Activated T-helper 9 cell treated with anti-CD3 and anti-CD28 coated beads, Interleukin-2, amount 50 U/mL, for 16 hours (primary cell): Measurements from ENCODE around the gene TAF9.
"Not testable (repeated sequence)": the region's sequence is repeated elsewhere in the genome, so short reads cannot be mapped to it uniquely, and the experiment has no call there.

ENCODE experiments used
- DNase-seq: peaks from one replicate; pipeline ENCODE4 v3.0.0-alpha.2; 2020; ENCODE audit warnings: low read depth

Gene TAF9, protein sequence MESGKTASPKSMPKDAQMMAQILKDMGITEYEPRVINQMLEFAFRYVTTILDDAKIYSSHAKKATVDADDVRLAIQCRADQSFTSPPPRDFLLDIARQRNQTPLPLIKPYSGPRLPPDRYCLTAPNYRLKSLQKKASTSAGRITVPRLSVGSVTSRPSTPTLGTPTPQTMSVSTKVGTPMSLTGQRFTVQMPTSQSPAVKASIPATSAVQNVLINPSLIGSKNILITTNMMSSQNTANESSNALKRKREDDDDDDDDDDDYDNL

DNA sequence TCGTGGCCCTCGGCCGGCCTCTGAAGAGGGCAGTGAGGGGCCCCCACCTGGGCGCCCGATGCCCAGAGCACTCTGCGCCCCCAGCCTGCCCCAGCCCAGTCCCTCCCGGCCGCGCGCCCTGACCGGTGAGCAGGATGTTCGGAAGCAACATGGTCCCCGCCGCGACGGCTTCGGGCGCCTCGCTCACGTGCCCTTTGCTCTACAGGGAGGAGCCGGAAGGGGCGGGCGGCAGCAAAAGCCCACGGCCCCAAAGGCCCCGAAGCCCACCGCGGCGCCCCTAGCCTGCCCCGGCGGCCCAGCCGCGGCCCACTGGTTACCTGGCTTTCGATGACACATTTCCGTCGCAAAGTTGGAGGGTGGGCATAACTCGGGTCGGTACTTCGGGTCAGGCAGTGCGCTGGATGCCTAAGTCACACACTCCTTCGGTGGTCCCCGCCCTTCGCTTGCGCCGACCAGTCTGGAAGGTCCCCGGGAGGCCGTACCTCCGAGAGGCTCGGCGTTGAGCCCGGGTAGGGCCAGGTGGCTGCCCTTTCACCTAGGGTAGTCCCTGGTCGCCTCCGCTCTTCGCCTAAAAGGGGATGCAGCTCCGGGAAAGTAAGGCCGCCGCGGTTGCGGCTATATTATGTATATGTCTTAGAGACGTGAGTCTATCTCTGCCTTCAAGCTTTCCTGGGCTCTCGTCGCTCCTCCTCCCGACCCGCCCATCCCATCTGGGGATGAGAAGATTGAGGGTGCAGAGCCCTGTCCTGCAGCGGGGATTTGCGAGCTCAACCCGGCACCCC is at the start of gene TAF9, which contains the start of the genes AK6 and RAD17:
TAF9 (minus strand) TSS at position 181 of the 782 bp plus-strand sequence. CDS start 3,783 bp downstream, outside the sequence.
AK6 (minus strand) TSS at position 181 of the 782 bp plus-strand sequence; CDS start at position 151, 30 bp downstream.
RAD17 (plus strand) TSS at position 479 of the 782 bp plus-strand sequence. CDS start 2,391 bp downstream, outside the sequence.
- peak; percentile 83 for DNase-seq

DNA sequence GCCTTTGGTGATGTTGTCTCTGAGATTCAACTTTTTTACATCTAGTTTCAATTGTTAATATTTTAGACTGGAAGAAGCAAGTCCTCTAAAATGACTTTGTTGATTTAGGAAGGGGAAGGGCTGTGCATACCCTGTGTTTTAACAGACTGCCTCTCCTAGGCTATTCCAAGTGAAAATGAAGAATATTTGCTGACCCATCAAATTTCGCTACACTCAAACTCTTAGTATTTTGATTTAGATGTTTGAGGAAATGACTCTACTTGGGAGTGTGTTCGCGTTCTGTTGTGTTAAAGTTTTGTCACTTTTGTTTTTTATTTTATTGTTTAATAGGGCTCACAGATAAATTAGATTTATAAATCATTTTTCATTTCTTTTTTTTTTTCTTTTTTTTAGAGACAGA is 49.2 kb upstream of the TAF9 start:
- DNase-seq = no peak

DNA sequence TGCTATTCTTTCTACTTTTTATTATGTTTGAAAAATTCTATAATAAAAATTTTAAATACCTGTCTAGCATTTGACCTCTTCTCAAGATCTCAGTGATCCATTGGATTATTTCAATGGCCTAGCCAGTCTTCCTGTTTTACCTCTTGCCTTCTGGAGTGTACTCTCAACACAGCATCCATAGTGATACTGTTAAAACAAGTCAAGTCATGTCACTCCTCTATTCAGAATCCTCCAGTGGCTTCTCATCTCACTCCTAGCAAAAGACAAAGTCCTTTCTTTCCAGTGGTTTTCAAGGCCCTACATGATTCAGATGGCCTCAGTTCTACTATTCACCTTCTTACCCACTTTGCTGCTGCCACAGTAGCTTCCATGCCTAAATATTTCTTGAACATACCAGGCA is 47.4 kb upstream of the TAF9 start:
- no peak for DNase-seq

DNA sequence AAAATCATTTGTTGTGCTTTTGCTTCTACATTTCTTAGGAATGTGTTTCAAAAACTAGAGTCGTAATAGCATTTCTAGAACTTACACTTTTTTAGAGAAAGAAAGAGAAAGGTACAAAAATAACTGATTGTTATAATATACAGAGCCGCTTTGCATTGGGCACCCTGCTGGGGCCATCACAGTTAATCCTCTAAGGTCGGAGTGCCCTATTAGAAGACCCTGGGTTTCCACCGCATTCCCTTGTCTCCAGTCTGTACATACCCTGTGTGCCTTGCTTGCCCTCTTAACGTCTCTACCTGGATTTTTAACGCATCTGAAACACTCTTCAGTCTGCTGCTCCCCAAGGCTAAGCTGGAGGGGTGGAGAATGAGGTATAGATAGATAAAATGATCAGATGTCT is 46.9 kb upstream of the TAF9 start:
- DNase-seq = no peak

DNA sequence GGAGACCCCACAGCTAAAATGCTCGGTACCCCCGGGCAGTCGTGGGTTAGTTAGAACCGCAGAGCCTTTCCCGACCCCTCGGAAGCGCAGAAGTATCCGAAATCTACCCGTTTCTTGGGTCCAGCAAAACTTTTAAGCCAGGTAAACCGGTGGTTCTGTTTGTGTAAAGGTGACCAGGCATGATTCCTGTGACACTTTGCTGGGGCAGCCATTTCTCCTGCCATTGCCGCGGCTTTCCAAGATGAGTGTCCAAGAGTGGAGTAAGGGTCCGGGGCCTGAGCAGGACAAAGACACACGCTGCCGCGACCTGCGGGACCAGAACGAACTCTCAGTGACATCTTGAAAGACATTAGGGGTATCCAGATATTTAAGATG is 46.3 kb upstream of the TAF9 start:
- DNase-seq = no peak

DNA sequence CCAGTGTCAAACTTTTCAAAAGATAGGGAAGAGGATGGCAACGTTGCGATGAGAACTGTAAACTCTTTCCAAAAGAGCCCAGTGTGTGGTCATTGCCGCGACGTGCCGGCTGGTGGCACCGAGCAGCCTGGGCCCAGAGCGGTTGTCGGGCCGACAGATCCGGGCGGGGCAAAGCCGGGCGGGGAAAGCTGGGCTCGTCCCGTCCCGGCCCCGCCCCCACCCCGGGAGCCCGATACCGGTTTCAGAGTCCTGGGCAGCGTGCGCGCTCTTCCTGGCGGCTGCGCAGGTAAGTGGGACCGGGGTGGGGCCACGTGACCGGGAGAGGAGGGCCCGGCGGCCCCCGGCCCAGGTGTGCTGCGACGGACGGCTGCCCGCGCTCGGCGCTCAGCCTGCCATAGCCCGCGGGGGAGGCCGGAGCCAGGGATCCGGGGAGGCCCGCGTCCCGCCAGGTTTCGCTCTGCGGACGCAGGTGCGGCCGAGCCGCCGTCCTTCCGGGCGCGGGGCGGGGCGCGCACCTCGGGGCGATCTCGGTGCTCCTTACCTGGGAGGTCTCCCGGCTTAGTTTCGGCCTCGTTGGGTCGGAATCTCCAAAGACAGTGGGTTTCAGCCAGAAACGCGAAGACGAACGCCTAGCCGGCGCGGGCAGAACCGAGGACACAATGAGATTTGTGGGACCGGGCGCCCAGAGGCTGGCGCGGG is 45.7 kb upstream of the TAF9 start, which contains the start of gene MARVELD2:
MARVELD2 (plus strand) TSS at position 232 of the 699 bp plus-strand sequence. CDS start 4,270 bp downstream, outside the sequence.
- DNase-seq = peak; percentile 22

DNA sequence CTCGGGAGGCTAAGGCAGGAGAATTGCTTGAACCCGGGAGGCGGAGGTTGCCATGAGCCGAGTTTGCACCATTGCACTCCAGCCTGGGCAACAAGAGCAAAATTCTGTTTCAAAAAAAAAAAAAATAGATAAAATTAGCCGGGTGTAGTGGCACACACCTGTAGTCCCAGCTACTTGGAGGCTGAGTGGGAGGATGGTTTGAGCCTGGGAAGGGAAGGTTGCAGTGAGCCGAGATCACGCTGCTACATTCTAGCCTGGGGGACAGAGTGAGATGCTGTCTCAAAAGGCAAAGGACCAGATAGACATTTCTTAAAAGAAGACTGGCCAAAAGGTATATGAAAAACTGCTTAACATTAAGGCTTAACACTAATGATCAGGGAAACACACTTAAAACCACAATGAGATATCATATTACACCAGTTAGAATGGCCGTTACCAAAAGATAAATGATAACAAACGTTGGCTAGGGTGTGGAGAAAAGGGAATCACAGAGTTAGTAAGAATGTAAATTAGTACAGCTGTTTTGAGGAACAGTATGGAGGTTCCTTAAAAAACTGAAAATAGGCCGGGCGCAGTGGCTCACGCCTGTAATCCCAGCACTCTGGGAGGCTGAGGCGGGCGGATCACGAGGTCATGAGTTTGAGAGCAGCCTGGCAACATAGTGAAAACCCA is 35.5 kb upstream of the TAF9 start:
- DNase-seq = no peak

DNA sequence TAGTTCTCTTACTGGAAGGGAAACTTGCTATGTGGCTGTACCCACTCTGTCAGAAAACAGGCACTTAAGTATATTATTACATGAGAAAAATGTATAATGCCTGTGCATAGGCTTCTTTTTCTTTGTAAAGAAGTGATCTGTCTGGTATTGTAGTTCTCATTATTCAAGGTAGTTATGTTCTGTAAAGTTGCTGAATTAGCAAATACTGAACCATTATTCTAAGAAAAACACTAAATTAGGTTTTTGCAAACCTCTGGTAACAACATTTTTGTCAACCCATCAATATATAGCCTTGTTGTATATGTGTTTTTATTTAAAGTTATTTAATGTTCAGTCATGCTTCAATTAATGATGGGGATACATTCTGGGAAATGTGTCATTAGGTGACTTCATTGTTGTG is 9.1 kb upstream of the TAF9 start:
- no peak for DNase-seq

DNA sequence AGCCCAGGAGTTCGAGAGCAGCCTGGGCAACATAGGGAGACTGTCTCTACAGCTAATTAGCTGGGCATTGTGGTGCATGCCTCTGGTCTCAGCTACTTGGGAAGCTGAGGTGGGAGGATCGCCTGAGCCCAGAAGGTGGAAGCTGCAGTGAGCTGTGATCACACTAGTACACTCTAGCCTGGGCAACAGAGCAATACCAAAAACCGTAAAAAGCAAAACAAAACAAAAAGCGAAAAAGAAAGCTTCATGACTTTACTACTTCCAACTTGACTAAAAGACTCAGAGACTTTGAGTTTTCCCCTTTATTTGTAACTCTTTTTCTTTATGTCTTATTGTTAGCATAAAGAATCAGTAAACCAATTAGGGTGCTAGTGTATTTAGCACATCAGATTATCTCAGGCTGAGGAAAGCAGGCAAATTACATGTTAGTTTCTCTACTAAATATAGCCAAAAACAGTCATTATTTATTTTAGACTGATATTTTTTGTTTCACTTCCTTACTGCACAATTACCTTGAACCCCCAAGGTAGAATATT is 5.7 kb upstream of the TAF9 start:
- no peak for DNase-seq

DNA sequence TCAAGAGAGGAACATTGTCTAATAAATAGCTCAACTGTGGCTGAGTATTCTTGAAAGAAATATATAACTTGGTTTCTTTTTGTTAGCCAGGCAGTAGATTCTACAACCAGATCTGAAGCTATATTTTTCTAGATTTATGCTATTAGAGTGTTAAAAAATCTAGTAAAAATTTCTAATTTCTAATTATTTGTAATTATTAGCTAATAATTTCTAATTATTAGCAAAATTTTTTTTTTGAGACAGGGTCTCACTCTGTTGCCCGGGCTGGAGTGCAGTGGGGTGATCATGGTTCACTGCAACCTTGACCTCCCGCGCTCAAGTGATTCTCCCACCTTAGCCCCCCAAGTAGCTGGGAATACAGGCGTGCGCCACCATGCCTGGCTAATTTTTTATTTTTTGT is 3.1 kb upstream of the TAF9 start:
- DNase-seq = no peak

DNA sequence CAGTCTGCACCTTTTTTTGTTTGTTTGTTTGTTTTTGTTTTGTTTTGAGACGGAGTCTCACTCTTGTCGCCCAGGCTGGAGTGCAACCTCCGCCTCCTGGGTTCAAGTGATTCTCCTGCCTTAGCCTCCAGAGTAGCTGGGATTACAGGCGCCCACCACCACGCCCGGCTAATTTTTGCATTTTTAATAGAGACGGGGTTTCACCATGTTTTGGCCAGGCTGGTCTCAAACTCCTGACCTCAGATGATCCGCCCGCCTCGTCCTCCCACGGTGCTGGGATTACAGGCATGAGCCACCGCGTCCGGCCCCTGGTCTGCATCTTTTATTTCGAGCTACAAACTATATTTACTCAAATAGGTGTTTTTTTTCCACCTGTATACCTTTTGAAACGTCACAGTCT is 1.0 kb upstream of the TAF9 start:
- DNase-seq = not testable (repeated sequence)

DNA sequence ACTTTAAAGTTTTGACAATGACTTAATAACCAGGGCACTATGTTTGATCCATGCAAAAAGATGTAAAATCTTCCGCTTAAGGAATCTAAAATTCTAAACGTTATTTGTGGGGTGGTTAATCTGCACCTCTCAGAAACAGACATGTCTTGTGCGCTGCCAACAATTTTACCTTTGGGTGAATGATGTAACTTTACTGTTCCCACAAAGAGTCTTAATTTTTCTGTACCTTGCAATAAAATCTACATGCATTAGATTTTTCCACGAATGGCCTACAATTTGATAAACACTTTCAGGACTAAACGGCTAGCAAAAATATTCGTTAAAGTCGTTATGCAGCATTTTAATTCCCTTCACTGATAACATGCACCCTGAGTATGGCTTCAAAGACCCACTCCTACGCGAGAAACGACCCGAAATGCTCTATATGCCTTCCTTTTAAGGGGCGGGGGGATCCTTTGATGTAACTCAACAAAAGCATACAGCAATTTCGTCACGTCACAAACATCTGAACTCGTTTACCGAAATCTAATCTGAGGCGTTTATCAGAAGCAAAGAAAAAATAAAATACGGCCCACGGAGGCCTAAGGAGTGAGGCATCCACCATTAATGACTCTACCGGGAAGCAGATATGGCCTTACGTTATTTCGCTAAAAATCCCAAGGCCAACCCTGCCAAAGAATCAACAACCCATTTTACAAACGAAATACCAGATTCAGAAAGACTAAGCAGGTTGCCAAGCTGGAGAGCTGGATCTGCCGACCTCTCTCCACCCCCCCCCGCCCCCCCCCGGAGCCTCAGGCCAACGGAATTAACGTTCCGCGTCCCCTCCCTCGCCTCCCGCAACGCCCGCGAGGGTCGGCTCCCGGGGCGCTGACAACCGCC is 621 bp downstream of the TAF9 start:
- DNase-seq = no peak

DNA sequence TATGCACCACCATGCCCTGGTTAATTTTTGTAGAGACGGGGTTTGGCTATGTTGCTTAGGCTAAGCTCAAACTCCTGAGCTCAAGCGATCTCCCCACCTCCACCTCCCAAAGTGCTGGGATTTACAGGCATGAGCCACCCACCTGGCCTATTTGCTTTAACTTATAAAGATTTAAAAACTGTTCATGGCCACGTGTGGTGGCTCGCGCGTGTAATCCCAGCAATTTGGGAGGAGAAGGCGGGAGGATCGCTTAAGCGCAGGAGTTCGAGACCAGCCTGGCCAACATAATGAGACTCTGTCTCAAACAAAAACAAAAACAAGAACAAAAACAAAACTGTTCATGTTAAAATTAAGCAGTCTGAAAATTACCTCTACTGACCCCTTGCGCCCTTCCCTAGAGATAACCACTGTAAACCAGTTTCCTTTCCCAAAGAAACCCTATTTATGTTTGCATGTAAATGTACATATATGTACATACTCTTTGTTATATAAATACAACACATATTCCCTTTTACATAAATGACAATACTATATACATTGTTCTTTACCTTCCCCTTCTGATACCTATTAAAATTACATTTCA is 1.5 kb downstream of the TAF9 start:
- no peak for DNase-seq

DNA sequence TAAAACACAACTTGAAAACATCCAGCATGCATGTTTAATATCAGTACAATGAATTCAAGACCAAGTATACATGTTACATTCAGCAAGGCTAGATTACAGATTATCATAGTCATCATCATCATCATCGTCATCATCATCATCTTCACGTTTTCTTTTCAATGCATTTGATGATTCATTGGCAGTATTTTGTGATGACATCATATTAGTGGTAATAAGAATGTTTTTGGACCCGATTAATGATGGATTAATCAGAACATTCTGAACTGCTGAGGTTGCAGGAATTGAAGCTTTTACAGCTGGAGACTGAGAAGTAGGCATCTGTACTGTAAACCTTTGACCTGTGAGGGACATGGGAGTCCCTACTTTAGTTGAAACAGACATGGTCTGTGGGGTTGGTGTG is 4.5 kb downstream of the TAF9 start:
- no peak for DNase-seq

DNA sequence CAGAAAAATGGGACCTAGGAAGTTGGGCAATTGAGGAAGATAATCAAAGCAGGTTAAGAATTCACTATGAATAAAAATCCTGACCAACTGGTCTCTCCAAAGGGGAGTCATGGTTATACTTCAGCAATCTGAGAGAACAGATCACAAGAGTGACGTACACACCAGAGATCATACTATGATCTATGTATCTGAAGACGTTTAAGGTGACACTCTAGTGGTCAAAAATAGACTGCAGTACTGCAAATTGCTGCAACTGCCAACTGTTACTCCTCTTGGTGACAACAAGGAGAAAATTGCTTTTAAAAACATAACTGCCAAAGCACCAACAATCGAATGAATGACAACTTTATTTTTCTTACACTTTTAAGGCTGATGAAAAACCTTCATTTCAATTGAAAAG is 4.9 kb downstream of the TAF9 start:
- no peak for DNase-seq

DNA sequence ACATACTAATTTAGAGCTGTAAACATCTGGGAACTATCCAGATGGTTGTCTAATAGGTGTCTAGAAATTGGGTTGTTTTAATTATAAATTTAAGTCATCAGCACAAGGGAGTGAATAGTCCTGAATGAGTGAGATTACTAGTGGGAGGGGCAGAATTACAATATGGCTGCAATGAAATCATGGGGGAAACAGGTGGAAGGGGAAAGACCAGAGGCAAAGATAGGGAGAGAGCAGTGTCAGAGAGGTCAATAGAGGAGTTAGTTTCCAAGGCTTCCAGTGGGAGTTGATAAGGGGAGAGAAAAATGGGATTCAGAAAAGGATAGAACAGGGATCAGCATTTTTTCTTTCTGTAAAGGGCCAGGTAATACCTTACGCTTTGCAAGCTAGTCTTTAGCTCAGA is 8.9 kb downstream of the TAF9 start:
- DNase-seq = no peak

DNA sequence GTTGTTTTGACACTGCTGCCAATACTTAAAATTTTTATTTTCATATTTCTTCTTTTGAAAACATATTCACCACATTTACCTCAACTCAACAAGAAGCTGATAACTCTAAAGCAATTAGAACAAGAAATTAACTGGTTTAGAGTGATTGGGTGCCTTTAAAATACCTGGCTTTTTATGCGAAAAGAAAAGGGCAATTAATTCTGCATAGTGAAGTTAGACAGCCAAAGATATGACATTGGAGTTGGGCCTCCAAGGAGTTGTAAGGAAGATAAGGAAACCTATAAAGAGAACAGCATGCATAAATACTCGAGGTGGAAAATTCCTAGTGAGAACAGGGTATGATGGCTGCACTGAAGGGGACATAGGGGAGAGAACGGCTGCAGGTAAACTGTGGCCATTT is 9.6 kb downstream of the TAF9 start:
- DNase-seq = no peak

DNA sequence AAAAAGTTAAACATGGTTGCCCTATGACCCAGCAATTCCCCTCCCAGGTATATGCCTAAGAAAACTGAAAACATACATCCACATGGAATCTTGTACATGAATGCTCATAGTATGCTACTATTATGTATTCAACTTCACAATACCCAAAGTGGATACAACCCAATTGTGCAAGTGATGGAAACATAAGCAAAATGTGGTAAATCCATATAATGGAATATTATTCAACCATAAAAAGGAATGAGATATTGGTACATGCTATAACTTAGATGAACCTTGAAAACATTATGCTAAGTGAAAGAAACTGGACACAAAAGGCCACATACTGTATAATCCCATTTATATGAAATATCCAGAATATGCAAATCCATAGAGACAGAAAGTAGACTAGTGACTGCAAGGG is 18.7 kb downstream of the TAF9 start:
- no peak for DNase-seq

DNA sequence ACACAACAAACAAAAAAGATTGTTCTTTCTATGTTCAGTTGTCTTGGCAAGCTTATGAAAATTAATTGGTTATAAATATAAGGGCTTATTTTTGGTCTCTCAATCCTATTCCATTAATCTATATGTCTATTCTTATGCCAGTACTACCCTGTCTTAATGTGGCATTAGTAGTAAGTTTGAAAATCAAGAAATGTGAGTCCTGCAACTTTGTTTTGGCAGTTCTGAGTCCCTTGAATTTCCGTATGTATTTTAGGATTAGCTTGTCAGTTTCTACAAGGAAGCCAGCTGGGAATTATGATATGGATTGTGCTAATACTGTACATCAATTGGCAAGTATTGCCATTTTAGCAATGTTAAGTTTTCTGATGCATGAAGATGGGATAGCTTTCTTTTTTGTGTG is 26.2 kb downstream of the TAF9 start:
- no peak for DNase-seq

DNA sequence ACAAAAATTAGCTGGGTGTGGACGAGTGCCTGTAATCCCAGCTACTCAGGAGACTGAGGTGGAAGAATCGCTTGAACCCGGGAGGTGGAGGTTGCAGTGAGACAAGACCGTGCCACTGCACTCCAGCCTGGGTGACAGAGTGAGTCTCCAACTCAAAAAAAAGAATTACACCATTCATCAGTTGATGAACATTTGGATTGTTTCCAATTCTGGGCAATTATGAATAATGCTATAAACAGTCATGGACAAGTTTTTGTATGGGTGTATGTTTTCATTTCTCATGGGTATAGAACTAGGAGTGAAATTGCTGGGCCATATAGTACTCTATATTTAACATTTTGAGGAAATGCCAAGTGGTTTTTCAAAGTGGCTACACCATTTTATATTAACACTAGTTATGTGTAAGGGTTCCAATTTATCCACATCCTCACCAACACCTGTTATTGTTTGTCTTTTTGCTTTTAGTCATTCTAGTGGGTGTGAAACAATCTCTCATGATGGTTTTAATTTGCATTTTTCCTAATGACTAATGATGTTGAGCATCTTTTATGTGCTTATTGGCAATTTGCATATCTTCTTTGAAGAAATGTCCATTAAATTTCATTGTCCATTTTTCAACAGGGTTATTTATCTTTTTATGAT is 27.7 kb downstream of the TAF9 start:
- DNase-seq = no peak
